ENCODE results near the gene CAND2.

- TF ChIP-seq REST (IDR thresholded peaks at IDR 0.05; ENCODE audit: low read depth): no peak
- TF ChIP-seq FOXM1 (IDR thresholded peaks at IDR 0.05; ENCODE audit: borderline replicate concordance, low read depth): no peak
- TF ChIP-seq TAF1 (IDR thresholded peaks at IDR 0.05; ENCODE audit: low read depth): no peak
- no peak for TF ChIP-seq YY1 (IDR thresholded peaks at IDR 0.05; ENCODE audit: low read depth)
- no peak for TF ChIP-seq RAD21 (IDR thresholded peaks at IDR 0.05; ENCODE audit: low read depth)
- no peak for TF ChIP-seq EP300 (IDR thresholded peaks at IDR 0.05; ENCODE audit: borderline replicate concordance)
- no peak for TF ChIP-seq EGR1 (IDR thresholded peaks at IDR 0.05)
- no peak for TF ChIP-seq TEAD4 (IDR thresholded peaks at IDR 0.05)
- TF ChIP-seq CREB1 (IDR thresholded peaks at IDR 0.05; ENCODE audit: low read depth): no peak
- TF ChIP-seq TCF12 (IDR thresholded peaks at IDR 0.05; ENCODE audit: low read depth): no peak
- TF ChIP-seq USF1 (IDR thresholded peaks at IDR 0.05): no peak
- no peak for TF ChIP-seq NFIC (IDR thresholded peaks at IDR 0.05)
These were observed 22.3 kb downstream of the CAND2 start for GRCh38 chr3:12818773-12819172.
